NCI-H345 treated with DMSO at 0.1 percent for 48 hours (cell line): Measurements from ENCODE around the gene RAB36.

ENCODE experiments used
- DNase-seq: peaks from one replicate; lab custom pipeline; 2025; ENCODE audit not compliant: unreplicated experiment; lab: John Stamatoyannopoulos, UW

RAB36 gene

GRCh38 chr22:23137468-23137867, 7.8 kb upstream of the RAB36 start:
- DNase-seq: no peak

GRCh38 chr22:23137905-23138561, 7.2 kb upstream of the RAB36 start:
- no peak for DNase-seq

GRCh38 chr22:23138584-23139435, 6.5 kb upstream of the RAB36 start:
- DNase-seq: no peak

GRCh38 chr22:23140385-23140784, 4.9 kb upstream of the RAB36 start:
- no peak for DNase-seq

- DNase-seq: no peak
Observed at GRCh38 chr22:23142546-23143105, 2.7 kb upstream of the RAB36 start.

GRCh38 chr22:23143119-23143518, 2.2 kb upstream of the RAB36 start:
- DNase-seq: no peak

- DNase-seq: no peak
Observed at GRCh38 chr22:23144432-23144831, 845 bp upstream of the RAB36 start.

- DNase-seq: no peak
Observed at GRCh38 chr22:23145878-23146470, 697 bp downstream of the RAB36 start.

- no peak for DNase-seq
Observed at GRCh38 chr22:23146478-23147205, 1.4 kb downstream of the RAB36 start.

GRCh38 chr22:23147617-23148387, 2.5 kb downstream of the RAB36 start:
- DNase-seq: no peak

GRCh38 chr22:23149743-23150238, 4.5 kb downstream of the RAB36 start:
- no peak for DNase-seq

- DNase-seq: no peak
Observed at GRCh38 chr22:23150762-23151161, 5.5 kb downstream of the RAB36 start.

- no peak for DNase-seq
Observed at GRCh38 chr22:23151827-23152226, 6.5 kb downstream of the RAB36 start.

- no peak for DNase-seq
Observed at GRCh38 chr22:23152238-23153114, 7.2 kb downstream of the RAB36 start.

- no peak for DNase-seq
Observed at GRCh38 chr22:23153994-23154393, 8.7 kb downstream of the RAB36 start.

GRCh38 chr22:23154461-23154860, 9.2 kb downstream of the RAB36 start:
- DNase-seq: no peak

GRCh38 chr22:23155143-23155542, 9.9 kb downstream of the RAB36 start:
- no peak for DNase-seq

GRCh38 chr22:23155831-23156230, 10.6 kb downstream of the RAB36 start:
- DNase-seq: no peak

GRCh38 chr22:23156286-23156685, 11.0 kb downstream of the RAB36 start:
- DNase-seq: no peak
